ENCODE measurements around the gene ACVR2B. TPM values are rescaled to one million over a fixed set of nuclear protein-coding genes. Genes with fewer than 3 reads are reported as not detected.

ACVR2B gene
- total and polyA plus RNA-seq, 2 of the 13 experiments (the other 11 are each of a cell fraction or from before 2014, with no cell fraction given): 10.0 to 12.7 TPM

DNA sequence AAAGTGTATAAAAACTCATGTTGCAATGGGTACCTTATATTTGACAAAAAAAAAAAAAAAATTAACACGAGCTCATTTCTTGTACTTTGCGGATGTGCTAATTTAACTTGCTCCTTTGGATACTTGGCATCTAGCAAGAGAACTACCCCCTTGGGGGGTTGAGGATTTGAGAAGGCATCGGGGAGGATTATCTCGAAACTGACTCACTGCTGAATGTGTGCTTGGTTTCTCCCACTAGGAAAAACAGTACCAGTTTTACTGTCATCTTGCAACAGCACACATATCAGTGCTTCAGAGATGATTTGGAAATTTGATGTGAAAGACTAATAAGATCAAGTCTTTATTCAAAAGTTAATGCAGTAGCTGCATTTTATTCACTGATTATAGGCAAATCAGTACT is 43.3 kb downstream of the ACVR2B start:
- no peak for DNase-seq (ENCODE audit: low spot score)
- H2AFZ ChIP-seq (ENCODE audit: low read length): no peak overlapping the region
- TF ChIP-seq, protein P1, sequence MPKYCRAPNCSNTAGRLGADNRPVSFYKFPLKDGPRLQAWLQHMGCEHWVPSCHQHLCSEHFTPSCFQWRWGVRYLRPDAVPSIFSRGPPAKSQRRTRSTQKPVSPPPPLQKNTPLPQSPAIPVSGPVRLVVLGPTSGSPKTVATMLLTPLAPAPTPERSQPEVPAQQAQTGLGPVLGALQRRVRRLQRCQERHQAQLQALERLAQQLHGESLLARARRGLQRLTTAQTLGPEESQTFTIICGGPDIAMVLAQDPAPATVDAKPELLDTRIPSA (CRISPR knock-in tag; IDR thresholded peaks at IDR 0.05; ENCODE audit: borderline replicate concordance): no peak
- TF ChIP-seq, protein P2, sequence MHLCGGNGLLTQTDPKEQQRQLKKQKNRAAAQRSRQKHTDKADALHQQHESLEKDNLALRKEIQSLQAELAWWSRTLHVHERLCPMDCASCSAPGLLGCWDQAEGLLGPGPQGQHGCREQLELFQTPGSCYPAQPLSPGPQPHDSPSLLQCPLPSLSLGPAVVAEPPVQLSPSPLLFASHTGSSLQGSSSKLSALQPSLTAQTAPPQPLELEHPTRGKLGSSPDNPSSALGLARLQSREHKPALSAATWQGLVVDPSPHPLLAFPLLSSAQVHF (CRISPR knock-in tag; IDR thresholded peaks at IDR 0.05): no peak
- no peak for TF ChIP-seq ZNF383 (CRISPR knock-in tag; IDR thresholded peaks at IDR 0.05; ENCODE audit: borderline replicate concordance)
- peak overlapping the region; percentile 75 for H3K4me2 ChIP-seq (ENCODE audit: low read depth, low read length)
- H3K4me1 ChIP-seq (ENCODE audit: insufficient read depth, low read length): peaks cover 10% of the 10 kb centered on the region; the same call in 1 of the 2 replicates
- no peaks in the 10 kb centered on the region for H4K20me1 ChIP-seq (ENCODE audit: insufficient read depth, low read length)
- no peaks in the 10 kb centered on the region for H3K79me2 ChIP-seq (ENCODE audit: insufficient read depth, low read length)
- no peak for ATAC-seq
- intact Hi-C loops (cut with micrococcal nuclease; ENCODE audit: unreplicated experiment): loop anchor here (2.0 kb wide), 1 partner anchor 158 kb away; no protein-coding TSS in a partner anchor
- H3K9me3 ChIP-seq (ENCODE audit: low read length): no peaks in the 10 kb centered on the region
- H3K27ac ChIP-seq (ENCODE audit: extremely low read length, insufficient read depth, low read length): no peak overlapping the region
- ChIA-PET CTCF (ENCODE audit: low intra/inter-chr PET ratio, low total read pairs) (interaction anchor here (1.5 kb wide), 1 partner anchor 25 kb away, joined by 3 read pairs; no protein-coding TSS in a partner anchor), POLR2A (interaction anchor here (0.9 to 1.4 kb wide), 4 partner anchors 118 to 493 kb away, joined by 3 to 4 read pairs (median 3); no protein-coding TSS in a partner anchor)
- H3K4me3 ChIP-seq (replicated peaks in 1 of 3; ENCODE audit: insufficient read depth in 1 of 3, low read depth in 2 of 3, low read length in 3 of 3): peak overlapping the region; percentile 80 to 85 (median 82)
- no TSS peak for BruUV-seq (replicated peaks)
- peaks cover 0 to 5% of the 10 kb centered on the region in 2 experiments; a peak in 2 of 5 replicates for H3K36me3 ChIP-seq (replicated peaks in 1 of 2; ENCODE audit: control insufficient read depth in 1 of 2, insufficient read depth in 2 of 2, low read length in 2 of 2)
- no peak for FAIRE-seq
- H3K9ac ChIP-seq (ENCODE audit: insufficient read depth, low read depth, low read length): peak overlapping the region; percentile 77; the same call in 1 of the 2 replicates
- WGBS (ENCODE audit: low lambda C conversion rate): 86% methylated on average over 4 of the region's 4 CpGs
- in situ Hi-C loops (cut with HindIII; ENCODE audit: extremely low pct_ligation_motif_present, low pct_unique_long_range_greater_than_20kb): no loop called here
- no peaks in the 10 kb centered on the region for H3K27me3 ChIP-seq (ENCODE audit: control insufficient read depth in 1 of 2, insufficient read depth in 2 of 2, low read length in 2 of 2)

DNA sequence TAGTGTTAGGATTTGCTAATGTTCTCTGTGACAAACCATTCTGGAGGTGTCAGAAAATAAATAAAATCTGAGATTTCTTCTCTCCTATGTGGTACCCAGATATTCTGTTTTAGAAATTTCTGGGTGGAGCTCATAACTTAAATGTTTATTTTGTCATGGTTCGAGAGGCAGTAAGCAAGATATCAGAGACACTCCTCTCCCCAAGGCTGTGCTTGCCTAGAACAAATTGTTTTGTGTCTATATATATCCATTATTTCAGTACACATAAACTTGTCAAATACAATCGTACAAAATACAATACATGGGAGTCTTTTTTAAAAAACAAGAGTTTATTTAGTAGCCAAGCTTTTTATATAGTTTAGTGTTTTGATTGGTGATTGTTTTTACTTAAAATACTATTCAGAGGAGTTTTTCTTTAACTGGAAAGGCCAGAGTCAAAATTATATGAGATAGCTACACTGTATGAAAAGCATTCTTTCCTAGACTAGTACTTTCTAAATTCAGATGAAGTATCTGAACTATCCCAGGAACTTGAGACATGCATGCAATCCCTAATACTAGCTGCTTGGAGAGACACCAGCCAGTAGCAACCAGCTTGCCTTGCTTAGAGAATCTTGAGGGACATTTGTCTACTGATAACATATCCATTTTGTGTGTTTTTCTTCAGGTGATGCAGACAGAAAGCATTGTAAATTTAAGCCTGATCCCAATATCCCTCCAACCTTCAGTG is 47.2 kb downstream of the ACVR2B start:
- in situ Hi-C loops (cut with HindIII; ENCODE audit: extremely low pct_ligation_motif_present, low pct_unique_long_range_greater_than_20kb): no loop called here

More for the DNA sequence above, 47.2 kb downstream of the ACVR2B start:
- no peak overlapping the region for H3K9ac ChIP-seq (ENCODE audit: insufficient read depth, low read depth, low read length)
- peaks cover 10% of the 10 kb centered on the region; the same call in 1 of the 2 replicates for H3K4me1 ChIP-seq (ENCODE audit: insufficient read depth, low read length)
- no peak overlapping the region for H2AFZ ChIP-seq (ENCODE audit: low read length)
- WGBS (ENCODE audit: low lambda C conversion rate): 93% methylated on average over 2 of the region's 2 CpGs
- H3K27me3 ChIP-seq (ENCODE audit: control insufficient read depth in 1 of 2, insufficient read depth in 2 of 2, low read length in 2 of 2): no peaks in the 10 kb centered on the region
- CTCF ChIA-PET (ENCODE audit: low intra/inter-chr PET ratio, low total read pairs): no interaction called here
- no peak overlapping the region for H3K4me3 ChIP-seq (replicated peaks in 1 of 3; ENCODE audit: insufficient read depth in 1 of 3, low read depth in 2 of 3, low read length in 3 of 3)
- no TSS peak for BruUV-seq (replicated peaks)
- DNase-seq (ENCODE audit: low spot score) (no peak), FAIRE-seq (no peak), ATAC-seq (no peak)
- POLR2A ChIA-PET: no interaction called here
- TF ChIP-seq ZNF772 (CRISPR knock-in tag; IDR thresholded peaks at IDR 0.05) (no peak), ZFP1 (CRISPR knock-in tag; IDR thresholded peaks at IDR 0.05) (no peak), POLR2AphosphoS5 (IDR thresholded peaks at IDR 0.05; ENCODE audit: low read depth, low read length) (no peak), ZNF44 (CRISPR knock-in tag; IDR thresholded peaks at IDR 0.05) (no peak), STAT5B (CRISPR knock-in tag; IDR thresholded peaks at IDR 0.05) (no peak), ZNF263 (CRISPR knock-in tag; IDR thresholded peaks at IDR 0.05) (no peak)
- no peaks in the 10 kb centered on the region for H4K20me1 ChIP-seq (ENCODE audit: insufficient read depth, low read length)
- intact Hi-C loops (cut with micrococcal nuclease; ENCODE audit: unreplicated experiment): no loop called here
- no peak overlapping the region for H3K27ac ChIP-seq (ENCODE audit: extremely low read length, insufficient read depth, low read length)
- H3K9me3 ChIP-seq (ENCODE audit: low read length): no peaks in the 10 kb centered on the region
- no peaks in the 10 kb centered on the region for H3K79me2 ChIP-seq (ENCODE audit: insufficient read depth, low read length)
- H3K36me3 ChIP-seq (replicated peaks in 1 of 2; ENCODE audit: control insufficient read depth in 1 of 2, insufficient read depth in 2 of 2, low read length in 2 of 2): peaks cover 1 to 5% of the 10 kb centered on the region in 2 experiments; a peak in 3 of 5 replicates
- H3K4me2 ChIP-seq (ENCODE audit: low read depth, low read length): no peak overlapping the region

Data from HepG2 (cell line).